ENCODE results near the gene NXPH4.

Gene NXPH4

DNA sequence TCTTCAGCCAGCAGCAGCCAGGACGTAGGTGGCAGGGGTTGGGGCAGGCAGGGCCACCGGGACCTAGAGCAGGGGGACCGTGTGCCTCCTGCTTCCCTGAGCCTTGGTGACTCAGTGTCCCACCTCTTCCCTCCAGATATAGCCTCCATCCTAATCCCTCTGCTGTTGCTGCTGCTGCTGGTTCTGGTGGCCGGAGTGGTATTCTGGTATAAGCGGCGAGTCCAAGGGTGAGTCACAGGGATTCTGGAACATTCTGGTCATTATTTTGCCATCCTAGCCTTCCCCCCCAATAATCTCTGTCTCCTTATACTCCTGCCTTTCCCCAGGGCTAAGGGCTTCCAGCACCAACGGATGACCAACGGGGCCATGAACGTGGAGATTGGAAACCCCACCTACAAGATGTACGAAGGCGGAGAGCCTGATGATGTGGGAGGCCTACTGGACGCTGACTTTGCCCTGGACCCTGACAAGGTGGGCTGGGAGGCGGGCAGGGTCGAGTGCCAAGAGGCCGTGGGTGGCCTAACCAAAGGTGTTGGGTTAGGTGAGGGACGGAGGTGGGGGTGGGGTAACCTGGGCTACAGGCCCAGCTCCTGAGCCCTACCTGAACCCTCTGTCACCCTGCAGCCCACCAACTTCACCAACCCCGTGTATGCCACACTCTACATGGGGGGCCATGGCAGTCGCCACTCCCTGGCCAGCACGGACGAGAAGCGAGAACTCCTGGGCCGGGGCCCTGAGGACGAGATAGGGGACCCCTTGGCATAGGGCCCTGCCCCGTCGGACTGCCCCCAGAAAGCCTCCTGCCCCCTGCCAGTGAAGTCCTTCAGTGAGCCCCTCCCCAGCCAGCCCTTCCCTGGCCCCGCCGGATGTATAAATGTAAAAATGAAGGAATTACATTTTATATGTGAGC, 4.5 kb upstream of the NXPH4 start:
- no peaks in the 10 kb centered on the region for H3K9me3 ChIP-seq (ENCODE audit: insufficient read depth, low read depth, low read length)
- no peak overlapping the region for H3K9ac ChIP-seq (ENCODE audit: low read depth, low read length, poor library complexity, severe bottlenecking)
- H2AFZ ChIP-seq (ENCODE audit: low read length), result no peak overlapping the region
- H4K20me1 ChIP-seq (ENCODE audit: insufficient read depth, low read length, poor library complexity, severe bottlenecking), result no peaks in the 10 kb centered on the region
- no peak for TF ChIP-seq EZH2phosphoT487 (IDR thresholded peaks at IDR 0.05; ENCODE audit: borderline replicate concordance)
- TF ChIP-seq, protein P1, sequence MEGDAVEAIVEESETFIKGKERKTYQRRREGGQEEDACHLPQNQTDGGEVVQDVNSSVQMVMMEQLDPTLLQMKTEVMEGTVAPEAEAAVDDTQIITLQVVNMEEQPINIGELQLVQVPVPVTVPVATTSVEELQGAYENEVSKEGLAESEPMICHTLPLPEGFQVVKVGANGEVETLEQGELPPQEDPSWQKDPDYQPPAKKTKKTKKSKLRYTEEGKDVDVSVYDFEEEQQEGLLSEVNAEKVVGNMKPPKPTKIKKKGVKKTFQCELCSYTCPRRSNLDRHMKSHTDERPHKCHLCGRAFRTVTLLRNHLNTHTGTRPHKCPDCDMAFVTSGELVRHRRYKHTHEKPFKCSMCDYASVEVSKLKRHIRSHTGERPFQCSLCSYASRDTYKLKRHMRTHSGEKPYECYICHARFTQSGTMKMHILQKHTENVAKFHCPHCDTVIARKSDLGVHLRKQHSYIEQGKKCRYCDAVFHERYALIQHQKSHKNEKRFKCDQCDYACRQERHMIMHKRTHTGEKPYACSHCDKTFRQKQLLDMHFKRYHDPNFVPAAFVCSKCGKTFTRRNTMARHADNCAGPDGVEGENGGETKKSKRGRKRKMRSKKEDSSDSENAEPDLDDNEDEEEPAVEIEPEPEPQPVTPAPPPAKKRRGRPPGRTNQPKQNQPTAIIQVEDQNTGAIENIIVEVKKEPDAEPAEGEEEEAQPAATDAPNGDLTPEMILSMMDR (conservative IDR thresholded peaks at IDR 0.05; ENCODE audit: low read length), result no peak
- H3K4me3 ChIP-seq (ENCODE audit: low read length, poor library complexity, severe bottlenecking), result no peak overlapping the region
- no peaks in the 10 kb centered on the region for H3K79me2 ChIP-seq (ENCODE audit: insufficient read depth, low read length)
- no peaks in the 10 kb centered on the region for H3F3A ChIP-seq (ENCODE audit: low read depth)
- no peaks in the 10 kb centered on the region for H3K36me3 ChIP-seq (ENCODE audit: insufficient read depth, low read length)
- H3K9me2 ChIP-seq (replicated peaks; ENCODE audit: low read depth, low read length), result no peaks in the 10 kb centered on the region
- no peak overlapping the region for H3K4me2 ChIP-seq (ENCODE audit: low read depth, low read length, poor library complexity, severe bottlenecking)
- peaks cover 9% of the 10 kb centered on the region for H3K4me1 ChIP-seq (ENCODE audit: insufficient read depth, low read length, poor library complexity, severe bottlenecking)
- no peaks in the 10 kb centered on the region for H3K27me3 ChIP-seq (ENCODE audit: insufficient read depth, low read length, poor library complexity, severe bottlenecking)

DNA sequence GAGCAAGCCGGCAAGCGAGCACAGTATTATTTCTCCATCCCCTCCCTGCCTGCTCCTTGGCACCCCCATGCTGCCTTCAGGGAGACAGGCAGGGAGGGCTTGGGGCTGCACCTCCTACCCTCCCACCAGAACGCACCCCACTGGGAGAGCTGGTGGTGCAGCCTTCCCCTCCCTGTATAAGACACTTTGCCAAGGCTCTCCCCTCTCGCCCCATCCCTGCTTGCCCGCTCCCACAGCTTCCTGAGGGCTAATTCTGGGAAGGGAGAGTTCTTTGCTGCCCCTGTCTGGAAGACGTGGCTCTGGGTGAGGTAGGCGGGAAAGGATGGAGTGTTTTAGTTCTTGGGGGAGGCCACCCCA, 3.9 kb upstream of the NXPH4 start:
- no peaks in the 10 kb centered on the region for H3K79me2 ChIP-seq (ENCODE audit: insufficient read depth, low read length)
- no peaks in the 10 kb centered on the region for H3K9me2 ChIP-seq (replicated peaks; ENCODE audit: low read depth, low read length)
- no peak overlapping the region for H2AFZ ChIP-seq (ENCODE audit: low read length)
- no peak overlapping the region for H3K4me3 ChIP-seq (ENCODE audit: low read length, poor library complexity, severe bottlenecking)
- H3K9me3 ChIP-seq (ENCODE audit: insufficient read depth, low read depth, low read length), result no peaks in the 10 kb centered on the region
- no peak overlapping the region for H3K4me2 ChIP-seq (ENCODE audit: low read depth, low read length, poor library complexity, severe bottlenecking)
- no peaks in the 10 kb centered on the region for H4K20me1 ChIP-seq (ENCODE audit: insufficient read depth, low read length, poor library complexity, severe bottlenecking)
- TF ChIP-seq EZH2phosphoT487 (IDR thresholded peaks at IDR 0.05; ENCODE audit: borderline replicate concordance), result no peak
- TF ChIP-seq, protein P1 (conservative IDR thresholded peaks at IDR 0.05; ENCODE audit: low read length), result no peak
- H3F3A ChIP-seq (ENCODE audit: low read depth), result no peaks in the 10 kb centered on the region
- peaks cover 9% of the 10 kb centered on the region for H3K4me1 ChIP-seq (ENCODE audit: insufficient read depth, low read length, poor library complexity, severe bottlenecking)
- H3K9ac ChIP-seq (ENCODE audit: low read depth, low read length, poor library complexity, severe bottlenecking), result no peak overlapping the region
- H3K36me3 ChIP-seq (ENCODE audit: insufficient read depth, low read length), result no peaks in the 10 kb centered on the region
- no peaks in the 10 kb centered on the region for H3K27me3 ChIP-seq (ENCODE audit: insufficient read depth, low read length, poor library complexity, severe bottlenecking)

- H3K4me1 ChIP-seq (ENCODE audit: insufficient read depth, low read length, poor library complexity, severe bottlenecking), result peaks cover 9% of the 10 kb centered on the region
- peak overlapping the region; percentile 64 for H3K4me2 ChIP-seq (ENCODE audit: low read depth, low read length, poor library complexity, severe bottlenecking)
- H3F3A ChIP-seq (ENCODE audit: low read depth), result no peaks in the 10 kb centered on the region
- H3K9ac ChIP-seq (ENCODE audit: low read depth, low read length, poor library complexity, severe bottlenecking), result peak overlapping the region; percentile 56
- peak overlapping the region; percentile 47 for H3K4me3 ChIP-seq (ENCODE audit: low read length, poor library complexity, severe bottlenecking)
- no peaks in the 10 kb centered on the region for H3K9me2 ChIP-seq (replicated peaks; ENCODE audit: low read depth, low read length)
- H2AFZ ChIP-seq (ENCODE audit: low read length), result peak overlapping the region; percentile 78
- no peaks in the 10 kb centered on the region for H3K9me3 ChIP-seq (ENCODE audit: insufficient read depth, low read depth, low read length)
- H4K20me1 ChIP-seq (ENCODE audit: insufficient read depth, low read length, poor library complexity, severe bottlenecking), result no peaks in the 10 kb centered on the region
- no peaks in the 10 kb centered on the region for H3K36me3 ChIP-seq (ENCODE audit: insufficient read depth, low read length)
- no peak for TF ChIP-seq EZH2phosphoT487 (IDR thresholded peaks at IDR 0.05; ENCODE audit: borderline replicate concordance)
- TF ChIP-seq, protein P1 (conservative IDR thresholded peaks at IDR 0.05; ENCODE audit: low read length), result peak; percentile 78
- H3K79me2 ChIP-seq (ENCODE audit: insufficient read depth, low read length), result no peaks in the 10 kb centered on the region
- no peaks in the 10 kb centered on the region for H3K27me3 ChIP-seq (ENCODE audit: insufficient read depth, low read length, poor library complexity, severe bottlenecking)
These were observed 3.4 kb upstream of the NXPH4 start for GRCh38 chr12:57213058-57213715.
